ENCODE measurements around the gene CLTRN.

Gene CLTRN

DNA sequence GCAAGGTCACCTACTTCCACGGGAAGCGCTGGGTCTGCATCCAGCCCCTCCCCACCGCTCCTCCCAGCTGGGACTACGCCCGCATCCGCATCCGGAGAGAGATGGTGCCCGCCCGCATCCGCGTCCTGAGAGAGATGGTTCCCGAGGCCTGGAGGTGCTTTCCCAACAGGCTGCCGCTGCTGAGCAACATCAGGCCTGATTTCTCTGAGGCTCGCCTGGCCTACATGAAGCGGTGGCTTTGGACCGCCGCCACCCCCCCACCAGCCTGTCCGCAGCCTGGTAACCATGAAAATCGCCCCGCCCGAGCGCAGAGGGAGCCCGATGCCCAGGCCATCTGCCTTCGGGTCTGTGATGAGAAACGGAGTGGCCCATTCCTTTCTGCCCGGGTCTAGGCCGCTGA lies 18.1 kb downstream of the CLTRN start:
- DNase-seq: no peak

DNA sequence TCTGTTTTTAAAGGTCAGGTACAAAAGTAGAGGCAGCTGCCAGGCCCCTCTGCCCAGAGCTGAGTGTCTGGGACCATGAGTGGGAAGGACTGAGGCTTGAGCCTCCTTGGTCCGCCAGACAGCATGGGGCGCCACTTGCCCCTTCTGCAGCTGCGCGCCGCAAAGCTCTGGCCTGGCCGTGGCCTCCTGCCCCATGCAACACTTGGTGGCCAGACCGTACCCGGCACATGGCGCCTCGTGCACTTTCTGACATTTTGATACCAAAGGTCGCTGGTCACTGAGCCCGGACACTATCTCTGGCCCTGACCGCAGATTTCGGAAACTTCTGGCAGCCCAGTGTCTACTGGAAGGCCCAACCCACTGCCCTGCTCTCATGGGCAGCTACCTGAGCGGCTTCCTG lies 18.6 kb downstream of the CLTRN start:
- no peak for DNase-seq

DNA sequence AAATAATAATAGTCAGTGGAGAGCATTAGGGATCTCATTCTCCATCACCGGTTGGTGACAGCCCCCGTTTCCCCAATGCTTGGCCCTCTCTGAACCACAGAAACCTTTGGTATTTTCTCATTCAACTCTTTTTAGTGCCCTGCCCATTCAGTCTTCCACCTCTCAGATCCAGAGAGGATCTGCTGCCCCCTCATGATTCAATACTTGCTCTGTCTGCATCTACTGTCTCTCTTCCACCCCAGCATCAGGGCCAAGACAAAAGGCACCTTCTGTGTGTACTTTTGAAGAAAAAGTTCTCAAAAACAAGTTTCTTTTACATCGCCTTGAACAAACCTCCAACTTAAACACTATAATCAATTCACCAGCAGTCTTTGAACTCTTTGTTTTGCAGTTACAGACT lies 19.3 kb downstream of the CLTRN start:
- no peak for DNase-seq

DNA sequence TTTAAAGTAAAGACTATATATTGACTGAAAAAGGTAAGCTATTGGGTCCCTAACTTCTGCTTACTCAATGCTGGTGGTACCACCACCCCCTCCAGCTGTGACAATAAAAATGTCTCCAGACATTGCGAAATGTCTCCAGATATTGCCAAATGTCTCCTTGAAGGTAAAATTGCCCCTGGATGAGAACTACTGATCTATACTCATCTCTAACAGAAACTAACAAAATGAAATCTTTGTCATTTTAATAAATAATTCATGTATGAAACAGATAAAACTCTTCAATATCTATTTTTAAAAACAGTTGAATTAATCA lies 20.1 kb downstream of the CLTRN start:
- no peak for DNase-seq

DNA sequence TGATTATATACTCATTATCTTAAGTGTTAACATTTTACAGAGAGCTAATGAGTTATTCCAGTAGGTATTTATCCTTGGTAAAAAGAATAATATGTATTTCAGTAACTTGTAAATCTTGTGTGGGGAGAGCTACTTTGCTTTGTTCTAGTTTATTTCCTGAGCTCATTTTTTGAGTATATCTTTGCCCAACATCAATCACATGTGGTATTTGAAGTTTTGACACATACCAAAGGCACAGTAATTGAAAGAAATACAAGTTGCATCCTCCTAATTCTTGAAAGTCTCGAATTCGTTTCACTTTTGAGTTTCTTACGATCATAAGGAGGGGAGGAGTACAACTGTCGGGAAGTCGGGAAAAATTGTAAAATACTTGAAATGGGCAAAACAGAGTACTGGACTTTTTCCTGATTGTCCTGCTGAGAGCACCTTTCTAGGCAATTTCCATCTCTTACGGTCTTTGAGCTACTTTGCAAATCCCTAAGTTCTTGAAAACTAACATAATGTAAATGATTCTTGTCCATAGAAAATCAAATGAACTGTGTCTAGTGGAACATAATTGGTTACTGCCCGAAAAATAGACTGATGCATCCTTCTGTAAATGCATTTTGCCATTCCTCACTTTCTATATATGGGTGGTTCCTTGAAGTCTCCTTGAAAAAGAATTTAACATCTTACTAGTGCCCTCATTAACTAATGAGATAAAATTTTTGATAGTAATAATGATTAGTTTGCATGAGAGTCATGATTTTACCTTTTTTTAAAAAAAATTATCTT lies 20.6 kb downstream of the CLTRN start:
- no peak for DNase-seq

DNA sequence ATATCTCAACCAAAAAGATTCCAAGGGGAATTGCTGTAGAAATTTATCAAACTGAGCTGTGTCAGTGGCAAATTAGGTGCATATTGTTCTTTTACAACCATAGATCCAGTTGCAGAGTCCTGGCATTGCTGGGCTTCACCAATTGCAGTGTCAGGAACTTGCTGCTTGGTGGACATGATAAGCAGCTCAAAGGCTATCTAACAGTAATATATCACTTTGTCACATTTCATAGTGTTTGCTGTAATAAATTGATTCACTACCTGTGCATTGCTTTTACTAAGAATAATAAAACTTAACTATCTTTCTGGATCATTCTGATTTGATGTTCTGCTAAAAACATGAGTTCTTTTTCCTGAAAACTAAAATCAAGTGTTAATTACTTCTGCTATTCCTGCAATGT lies 33.0 kb downstream of the CLTRN start:
- DNase-seq: no peak

DNA sequence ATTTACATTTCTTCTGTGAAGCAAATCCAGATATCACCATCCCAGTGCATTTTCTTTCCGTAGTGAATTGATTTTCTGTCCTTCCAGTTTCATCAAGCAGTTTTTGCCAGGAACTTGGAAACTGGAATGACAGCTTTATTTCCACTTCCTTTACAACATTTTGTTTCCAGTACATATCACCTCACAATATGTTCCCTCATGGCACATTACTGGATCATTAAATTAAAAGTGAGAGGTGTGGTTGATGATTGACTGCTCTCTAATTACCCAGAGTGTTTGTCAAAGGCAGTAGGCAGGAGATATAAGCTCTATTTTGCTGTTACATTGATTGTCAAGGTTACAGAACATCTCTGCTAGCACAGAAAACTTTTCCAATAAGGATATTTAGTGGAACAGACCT lies 41.6 kb downstream of the CLTRN start:
- DNase-seq: no peak

DNA sequence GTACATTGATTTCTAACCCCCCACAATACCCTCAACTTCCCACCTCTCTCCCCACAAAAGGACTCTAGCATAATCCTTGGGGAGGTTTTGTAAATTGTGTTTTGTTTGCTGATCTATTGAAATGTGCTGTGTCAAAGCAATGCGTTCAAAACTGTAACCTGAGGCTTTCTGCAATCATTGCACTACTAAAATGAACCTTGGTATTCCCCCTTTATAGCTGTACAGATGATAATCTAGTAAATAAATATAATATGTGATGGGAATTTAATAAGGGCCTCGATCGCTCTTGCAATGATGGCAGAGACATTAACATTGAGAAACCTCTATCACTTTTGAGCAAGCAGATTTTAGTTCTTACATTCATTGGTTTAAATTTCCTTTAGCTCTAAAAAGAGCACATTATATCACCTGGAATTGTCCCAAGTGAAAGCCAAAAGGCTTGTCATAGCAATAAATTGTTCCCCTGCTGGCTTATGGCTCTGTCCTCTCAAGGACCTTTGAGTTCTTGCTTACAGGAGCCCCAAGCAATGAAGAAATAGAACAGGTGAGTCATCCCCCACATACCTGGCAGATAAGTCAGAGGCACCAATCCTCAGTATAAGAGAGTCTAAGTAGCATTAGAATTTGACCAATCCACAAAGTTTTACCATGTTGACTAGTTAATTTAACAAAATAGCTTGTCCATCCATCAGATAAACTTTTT lies 45.4 kb downstream of the CLTRN start:
- DNase-seq: no peak

DNA sequence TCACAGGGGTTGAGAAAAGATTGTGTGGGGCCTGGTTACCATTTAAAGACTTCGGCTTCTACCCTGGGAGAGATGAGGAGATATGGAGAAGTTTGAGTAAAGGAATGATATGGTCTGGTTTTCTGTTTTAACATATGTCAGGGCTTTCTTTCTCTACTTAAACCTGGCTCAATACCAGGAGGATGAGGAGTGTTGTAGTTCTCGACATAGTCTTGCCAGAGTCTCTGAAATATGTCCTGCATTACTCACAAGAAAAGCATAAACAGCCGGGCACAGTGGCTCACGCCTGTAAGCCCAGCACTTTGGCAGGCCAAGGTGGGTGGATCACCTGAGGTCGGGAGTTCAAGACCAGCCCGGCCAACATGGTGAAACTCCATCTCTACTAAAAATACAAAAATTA lies 47.5 kb downstream of the CLTRN start:
- no peak for DNase-seq

DNA sequence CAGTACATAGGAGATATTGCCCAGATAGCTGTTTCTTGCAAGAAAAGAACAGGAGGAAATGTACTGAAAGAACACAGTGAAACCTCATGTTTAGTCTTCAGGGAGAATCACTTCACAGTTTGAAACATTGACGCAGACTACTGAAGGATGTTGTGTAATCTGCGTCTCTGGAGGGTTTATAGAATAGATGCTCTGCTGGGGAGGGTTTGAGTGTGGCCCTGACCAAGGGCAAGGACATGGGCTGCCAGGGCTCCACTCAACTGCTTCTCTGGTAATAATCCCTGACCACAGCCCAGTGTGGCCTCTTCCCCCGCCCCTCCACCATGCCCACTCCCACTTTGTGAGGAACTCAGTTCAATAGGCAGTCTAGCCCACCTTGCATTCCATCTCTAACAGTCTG lies 48.1 kb downstream of the CLTRN start:
- no peak for DNase-seq

DNA sequence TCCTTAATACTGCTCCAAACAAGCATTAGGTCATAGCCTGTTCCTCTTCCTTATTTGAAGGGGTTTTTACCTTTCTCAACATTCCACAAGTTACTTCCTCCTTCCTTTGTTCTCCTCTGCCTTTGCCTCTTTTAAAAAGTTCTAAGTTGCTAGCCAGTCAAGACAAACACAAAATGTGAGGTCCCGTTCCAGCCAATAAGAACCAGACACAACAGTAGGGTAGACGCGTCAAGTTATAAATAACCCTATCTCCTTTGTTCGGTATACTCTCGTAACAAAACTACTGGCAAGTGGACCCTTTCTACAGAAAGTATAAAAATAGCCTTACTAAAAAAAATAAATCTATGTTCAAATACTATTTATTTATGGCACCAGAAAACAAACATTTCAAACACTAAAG lies 57.5 kb downstream of the CLTRN start:
- DNase-seq: no peak

DNA sequence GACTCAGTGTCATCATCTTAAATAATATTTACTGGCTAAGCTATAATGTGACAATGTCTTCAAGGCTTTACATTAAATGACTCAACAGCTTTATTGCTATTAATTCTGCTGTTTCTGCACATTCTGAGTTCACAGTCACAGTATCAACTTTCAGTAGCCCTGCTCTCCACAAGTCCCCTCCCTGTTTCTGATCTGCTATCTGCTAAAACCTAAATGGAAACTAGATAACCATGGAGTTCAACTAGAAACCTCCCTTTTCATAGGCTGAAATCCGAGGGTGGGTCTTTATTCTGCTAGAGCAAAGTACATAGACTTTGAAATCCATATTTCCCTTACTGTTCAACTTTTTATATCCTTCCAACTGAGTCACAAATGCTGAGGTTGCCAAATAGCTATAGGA lies 58.5 kb downstream of the CLTRN start:
- no peak for DNase-seq

DNA sequence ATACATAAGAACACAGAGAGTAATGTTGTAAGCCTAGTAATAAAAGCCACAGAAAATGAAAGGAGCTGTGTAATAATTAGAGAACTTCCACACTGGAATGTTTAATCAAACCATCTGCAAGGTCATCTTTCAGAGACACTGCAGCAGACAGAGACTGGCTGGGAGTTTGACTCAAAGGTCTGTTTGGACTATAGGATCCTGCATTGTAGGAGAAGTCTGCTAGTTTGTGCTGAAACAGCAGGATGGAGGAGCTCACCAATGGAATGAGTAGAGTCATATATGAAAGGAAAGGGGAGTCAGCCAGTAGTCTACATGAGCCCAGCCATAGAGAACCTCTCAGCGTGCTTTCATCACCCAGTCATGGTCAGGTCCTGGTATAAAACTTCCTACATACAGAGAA lies 59.4 kb downstream of the CLTRN start:
- DNase-seq: no peak

DNA sequence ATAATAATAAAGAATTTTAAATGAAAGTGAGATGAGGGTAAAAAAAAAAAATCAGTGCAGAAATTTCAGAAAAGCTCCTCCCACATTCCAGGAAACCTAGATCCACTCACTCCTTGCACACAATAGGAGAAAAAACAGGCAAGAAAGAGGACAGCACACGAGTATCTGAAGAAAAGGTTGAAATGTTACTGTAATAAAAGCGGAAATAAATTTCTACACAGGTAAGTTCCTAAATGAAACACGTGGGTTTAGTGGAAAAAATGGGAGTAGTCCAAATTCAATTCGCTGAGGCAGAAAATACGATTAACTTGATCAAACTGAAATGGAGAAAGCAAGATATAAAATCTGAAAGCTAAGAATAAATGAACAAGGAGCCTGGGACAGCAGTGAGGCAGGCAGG lies 61.8 kb downstream of the CLTRN start:
- DNase-seq: no peak

DNA sequence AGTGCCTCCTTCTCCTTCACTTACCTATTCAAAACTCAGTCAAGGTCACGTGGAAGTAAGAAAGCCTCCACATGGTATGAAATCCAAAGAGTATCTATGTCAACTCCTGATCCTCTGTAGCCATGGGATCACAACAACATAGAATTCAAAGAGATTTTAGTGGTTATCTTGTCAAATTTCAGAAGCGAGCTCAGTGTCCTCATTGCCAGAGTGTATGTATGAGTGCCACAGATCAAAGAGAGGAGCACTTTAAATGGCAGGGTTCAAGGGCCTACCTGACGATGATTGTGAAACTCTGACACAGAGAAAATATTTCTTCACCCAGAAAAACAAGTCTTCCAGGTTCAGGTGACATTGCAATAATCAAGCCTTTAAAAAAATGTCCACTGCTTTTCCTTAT lies 62.7 kb downstream of the CLTRN start:
- DNase-seq: no peak

DNA sequence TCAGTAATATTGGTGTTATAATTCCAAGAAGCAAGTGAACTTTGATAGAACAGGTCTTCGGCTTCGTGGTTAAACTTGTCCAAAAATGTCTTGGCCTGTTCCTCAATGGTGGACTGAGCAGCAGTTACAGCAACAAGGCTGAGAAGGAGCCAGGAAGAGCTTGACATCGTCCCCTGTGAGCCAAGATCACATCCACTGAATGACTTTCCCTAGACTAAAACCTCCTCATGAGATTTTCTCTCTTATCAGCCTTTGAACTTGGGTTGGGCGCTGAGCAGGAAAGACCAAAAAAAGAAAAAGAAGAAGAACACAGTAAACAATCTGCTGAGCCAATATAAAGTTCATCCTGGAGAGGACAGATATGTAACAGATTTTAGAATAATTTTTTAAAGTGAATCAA lies 63.9 kb downstream of the CLTRN start, which contains the start of gene ACE2:
TSS of gene ACE2 (minus strand) at position 216 of the 400 bp plus-strand sequence. CDS start at position 167, 49 bp downstream.
- no peak for DNase-seq

DNA sequence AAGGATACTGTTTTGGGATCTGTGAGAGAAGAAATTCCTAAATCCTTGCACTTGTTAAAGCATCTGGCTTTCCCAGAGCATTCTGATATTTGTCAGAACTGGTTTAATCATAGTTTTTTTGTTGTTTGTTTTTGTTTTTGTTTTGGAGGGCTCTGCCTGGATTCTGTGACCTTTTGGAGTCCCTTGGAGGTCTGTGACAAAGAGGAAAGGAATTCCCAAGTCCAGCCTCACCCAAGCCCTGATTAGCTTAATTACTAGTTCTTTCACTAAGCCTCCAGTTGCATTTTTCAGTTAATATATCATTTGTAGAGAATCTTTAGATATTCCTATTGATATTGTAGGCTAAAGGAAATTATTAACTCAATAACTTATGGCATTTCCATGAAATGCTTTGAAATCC lies 64.6 kb downstream of the CLTRN start:
- no peak for DNase-seq

DNA sequence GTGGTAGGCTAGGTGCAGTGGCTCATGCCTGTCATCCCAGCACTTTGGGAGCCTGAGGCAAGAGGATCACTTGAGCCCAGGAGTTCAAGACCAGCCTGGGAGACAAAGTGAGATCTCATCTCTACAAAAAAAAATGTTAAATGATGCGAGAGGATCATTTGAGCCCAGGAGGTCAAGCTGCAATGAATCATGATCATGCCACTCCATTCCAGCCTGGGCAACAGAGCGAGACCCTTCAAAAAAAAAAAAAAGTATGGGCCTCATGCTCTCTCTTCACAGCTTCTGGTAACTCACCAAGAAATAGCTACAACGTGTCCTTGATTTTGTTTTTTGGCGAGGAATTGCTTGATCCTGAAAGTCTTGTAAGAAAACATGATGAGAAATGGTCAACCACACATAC lies 65.1 kb downstream of the CLTRN start:
- no peak for DNase-seq

DNA sequence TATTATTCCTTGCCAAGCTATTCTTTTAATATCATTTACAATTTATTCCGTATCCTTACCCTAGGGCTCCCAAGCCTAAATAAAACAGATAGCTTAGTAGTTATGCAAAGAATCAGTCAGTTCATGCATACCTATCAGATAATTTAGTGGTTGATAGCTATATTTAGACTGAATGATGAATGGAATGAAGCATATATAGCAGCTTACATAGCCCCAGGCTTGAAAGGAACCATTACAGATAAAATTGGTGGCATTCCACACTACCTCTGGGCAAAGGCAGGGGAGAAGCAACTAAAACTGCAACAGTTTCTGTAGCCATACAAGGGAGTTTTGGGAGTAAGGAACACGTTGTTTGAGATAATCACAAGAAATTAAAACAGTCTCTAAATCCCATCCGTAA lies 66.6 kb downstream of the CLTRN start:
- no peak for DNase-seq

DNA sequence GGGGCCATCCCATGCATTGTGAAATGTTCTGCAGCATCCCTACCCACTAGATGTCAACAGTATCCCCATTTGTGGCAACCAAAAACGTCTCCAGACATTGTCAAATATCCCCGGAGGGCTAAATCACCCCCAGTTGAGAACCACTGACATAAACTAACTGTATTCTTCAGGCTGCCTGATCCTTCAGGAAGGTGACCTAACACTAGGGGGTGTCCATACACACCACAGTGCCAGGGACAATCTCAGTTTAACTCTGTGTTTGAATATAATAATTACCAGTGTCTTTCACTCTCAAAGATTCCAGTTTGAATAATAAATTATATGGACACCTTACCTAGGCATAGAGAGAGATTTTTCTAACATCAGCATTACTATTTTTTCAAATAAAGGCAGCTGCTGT lies 70.2 kb downstream of the CLTRN start:
- no peak for DNase-seq

DNA sequence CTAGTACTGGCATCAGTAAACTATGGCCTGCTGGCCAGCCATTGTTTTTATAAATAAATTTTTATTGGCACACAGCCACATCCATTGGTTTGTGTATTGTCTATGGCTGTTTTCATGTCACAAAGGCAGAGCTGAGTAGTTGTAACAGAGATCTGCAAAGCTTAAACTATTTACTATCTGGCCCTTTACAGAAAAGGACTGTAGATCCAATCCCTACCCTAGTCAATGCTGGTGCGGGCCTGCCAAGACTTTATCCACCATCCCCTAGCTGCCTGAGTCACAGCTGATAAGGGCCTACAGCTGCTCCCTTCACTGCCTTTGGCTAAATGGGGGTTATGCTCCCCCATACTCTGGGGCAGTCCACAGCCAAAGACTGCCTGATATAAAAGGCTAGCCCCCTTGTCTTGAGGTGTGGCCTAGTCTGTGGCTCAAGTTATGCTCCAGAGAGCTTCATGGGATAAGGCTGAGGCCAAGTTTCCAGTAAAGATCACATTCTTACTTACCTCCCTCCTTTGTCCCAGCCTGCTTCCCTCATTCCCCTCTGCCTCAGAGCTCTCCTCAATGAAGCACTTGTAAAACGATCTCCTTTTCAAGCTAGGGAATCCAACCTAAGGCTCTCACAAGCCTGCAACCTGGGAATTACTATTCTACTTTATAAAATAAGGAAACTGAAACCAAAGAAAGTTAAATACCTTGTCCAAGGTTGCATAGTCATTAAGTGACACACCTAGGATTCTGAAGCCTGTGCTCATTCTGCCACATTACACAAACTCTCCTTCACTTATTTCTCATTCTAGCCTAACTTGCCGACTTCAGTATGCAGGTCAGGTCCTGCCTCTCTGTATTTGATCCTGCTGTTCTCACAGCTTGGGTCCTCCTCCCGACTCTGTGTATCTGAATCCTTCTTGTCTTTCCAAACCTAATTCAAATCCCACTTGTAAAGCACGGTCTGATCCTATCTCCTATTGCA lies 84.5 kb downstream of the CLTRN start:
- no peak for DNase-seq

Measured in amniotic stem cell (primary cell).